ENCODE results near the gene HELZ.

HELZ gene

DNA sequence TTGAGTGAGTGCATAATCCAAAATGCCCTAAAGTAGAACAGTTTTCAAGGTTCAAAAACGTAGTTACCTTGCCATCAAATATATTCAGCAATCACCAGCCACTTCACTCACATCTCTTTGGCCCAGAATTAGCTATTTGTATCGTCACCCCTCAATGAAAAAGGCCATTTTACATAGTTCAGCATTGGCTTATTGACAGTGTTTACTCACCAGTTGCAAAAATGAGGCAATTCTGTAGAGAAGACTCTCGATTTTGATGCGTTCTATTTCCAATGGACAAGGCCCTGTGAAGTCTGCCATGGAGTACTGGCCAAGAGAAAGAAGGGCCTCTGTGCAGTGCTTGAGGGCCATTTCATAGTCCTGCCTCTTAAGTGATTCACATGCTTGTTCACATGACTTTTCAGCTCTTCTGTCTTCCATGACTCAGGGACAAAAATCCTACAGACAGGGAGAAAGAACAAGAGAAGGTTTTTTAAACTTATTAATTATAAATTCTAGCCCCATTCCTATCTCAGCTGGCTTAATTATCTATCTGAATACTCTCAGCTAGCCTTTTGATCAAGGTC lies 26.5 kb downstream of the HELZ start:
- H3K27me3 ChIP-seq: no peaks in the 10 kb centered on the region
- no peak for DNase-seq
- no peaks in the 10 kb centered on the region for H3K9me3 ChIP-seq
- peaks cover 0 to 9% (median 2%) of the 10 kb centered on the region in 4 donors for H3K4me1 ChIP-seq
- H3K4me3 ChIP-seq: no peak overlapping the region
- peaks cover 7 to 46% (median 18%) of the 10 kb centered on the region in 3 donors for H3K36me3 ChIP-seq
- no peak overlapping the region for H3K27ac ChIP-seq
- intact Hi-C loops (cut with DNase I; ENCODE audit: low total_unique reads): no loop called here
- TF ChIP-seq CTCF (IDR thresholded peaks at IDR 0.05): no peak

- Histone ChIP-seq H3K4me3 (no peak overlapping the region), H3K27ac (no peak overlapping the region), H3K27me3 (no peaks in the 10 kb centered on the region), H3K9me3 (no peaks in the 10 kb centered on the region), H3K4me1 (peaks cover 0 to 15% (median 5%) of the 10 kb centered on the region in 4 donors), H3K36me3 (peaks cover 7 to 45% (median 18%) of the 10 kb centered on the region in 3 donors)
- no peak for DNase-seq
- intact Hi-C loops (cut with DNase I; ENCODE audit: low total_unique reads): no loop called here
- no peak for TF ChIP-seq CTCF (IDR thresholded peaks at IDR 0.05)
Observed at GRCh38 chr17:67217446-67217845, 27.6 kb downstream of the HELZ start.

GRCh38 chr17:67216578-67217320 lies 28.2 kb downstream of the HELZ start:
- no peak for TF ChIP-seq CTCF (IDR thresholded peaks at IDR 0.05)
- Histone ChIP-seq H3K4me3 (no peak overlapping the region), H3K9me3 (no peaks in the 10 kb centered on the region), H3K27me3 (no peaks in the 10 kb centered on the region), H3K27ac (no peak overlapping the region), H3K4me1 (peaks cover 0 to 18% (median 5%) of the 10 kb centered on the region in 4 donors), H3K36me3 (peaks cover 7 to 42% (median 18%) of the 10 kb centered on the region in 3 donors)
- intact Hi-C loops (cut with DNase I; ENCODE audit: low total_unique reads): no loop called here
- no peak for DNase-seq

GRCh38 chr17:67215991-67216421 lies 29.0 kb downstream of the HELZ start:
- TF ChIP-seq CTCF (IDR thresholded peaks at IDR 0.05): no peak
- Histone ChIP-seq H3K4me3 (no peak overlapping the region), H3K4me1 (peaks cover 0 to 13% (median 2%) of the 10 kb centered on the region in 4 donors), H3K27ac (no peak overlapping the region), H3K36me3 (peaks cover 7 to 42% (median 18%) of the 10 kb centered on the region in 3 donors), H3K27me3 (no peaks in the 10 kb centered on the region), H3K9me3 (no peaks in the 10 kb centered on the region)
- no peak for DNase-seq
- intact Hi-C loops (cut with DNase I; ENCODE audit: low total_unique reads): no loop called here

DNA sequence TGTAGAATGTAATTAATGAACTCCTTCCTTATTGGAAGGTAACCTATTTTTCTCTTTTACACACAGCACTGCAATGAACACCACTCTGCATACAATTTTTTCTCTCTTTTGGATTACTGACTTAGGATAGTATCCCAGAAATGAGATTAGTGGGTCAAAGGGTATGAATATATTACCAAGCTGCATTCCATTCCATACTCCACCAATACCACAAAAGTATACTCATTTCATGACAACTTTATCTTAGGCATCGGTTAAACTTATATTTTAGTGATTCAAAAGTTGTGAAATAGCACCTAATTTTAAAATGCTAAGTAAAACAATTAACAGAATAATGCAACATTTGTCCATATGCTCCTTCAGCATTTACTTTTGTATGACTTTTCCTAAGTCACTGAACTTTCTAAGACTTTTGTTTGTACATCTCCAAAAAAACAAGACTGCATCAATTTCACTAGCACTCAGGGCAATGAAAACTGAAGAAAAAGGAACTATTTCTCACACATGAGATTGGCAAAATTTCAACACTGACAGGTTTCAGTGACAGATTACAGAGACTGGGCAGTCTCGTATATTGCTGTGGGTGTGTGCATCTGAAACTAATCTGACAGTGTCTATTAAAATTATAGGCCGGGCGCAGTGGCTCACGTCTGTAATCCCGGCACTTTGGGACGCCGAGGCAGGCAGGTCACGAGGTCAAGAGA lies 32.1 kb downstream of the HELZ start:
- Histone ChIP-seq H3K27ac (no peak overlapping the region), H3K27me3 (no peaks in the 10 kb centered on the region), H3K4me3 (no peak overlapping the region), H3K4me1 (peaks cover 0 to 13% (median 2%) of the 10 kb centered on the region in 4 donors), H3K9me3 (no peaks in the 10 kb centered on the region), H3K36me3 (peaks cover under 1 to 34% (median 11%) of the 10 kb centered on the region in 3 donors)
- no peak for TF ChIP-seq CTCF (IDR thresholded peaks at IDR 0.05)
- intact Hi-C loops (cut with DNase I; ENCODE audit: low total_unique reads): no loop called here
- no peak for DNase-seq
